ENCODE results near the gene TGFBR3. TPM values are rescaled to one million over a fixed set of nuclear protein-coding genes. Genes with fewer than 3 reads are reported as not detected.

Gene TGFBR3
- total and polyA plus RNA-seq, 2 of the 13 experiments (the other 11 are each of a cell fraction or from before 2014, with no cell fraction given) = 76.5 to 195 TPM

GRCh38 chr1:91736715-91737615 is 149.0 kb downstream of the TGFBR3 start (continued):
- TF ChIP-seq, protein P1, sequence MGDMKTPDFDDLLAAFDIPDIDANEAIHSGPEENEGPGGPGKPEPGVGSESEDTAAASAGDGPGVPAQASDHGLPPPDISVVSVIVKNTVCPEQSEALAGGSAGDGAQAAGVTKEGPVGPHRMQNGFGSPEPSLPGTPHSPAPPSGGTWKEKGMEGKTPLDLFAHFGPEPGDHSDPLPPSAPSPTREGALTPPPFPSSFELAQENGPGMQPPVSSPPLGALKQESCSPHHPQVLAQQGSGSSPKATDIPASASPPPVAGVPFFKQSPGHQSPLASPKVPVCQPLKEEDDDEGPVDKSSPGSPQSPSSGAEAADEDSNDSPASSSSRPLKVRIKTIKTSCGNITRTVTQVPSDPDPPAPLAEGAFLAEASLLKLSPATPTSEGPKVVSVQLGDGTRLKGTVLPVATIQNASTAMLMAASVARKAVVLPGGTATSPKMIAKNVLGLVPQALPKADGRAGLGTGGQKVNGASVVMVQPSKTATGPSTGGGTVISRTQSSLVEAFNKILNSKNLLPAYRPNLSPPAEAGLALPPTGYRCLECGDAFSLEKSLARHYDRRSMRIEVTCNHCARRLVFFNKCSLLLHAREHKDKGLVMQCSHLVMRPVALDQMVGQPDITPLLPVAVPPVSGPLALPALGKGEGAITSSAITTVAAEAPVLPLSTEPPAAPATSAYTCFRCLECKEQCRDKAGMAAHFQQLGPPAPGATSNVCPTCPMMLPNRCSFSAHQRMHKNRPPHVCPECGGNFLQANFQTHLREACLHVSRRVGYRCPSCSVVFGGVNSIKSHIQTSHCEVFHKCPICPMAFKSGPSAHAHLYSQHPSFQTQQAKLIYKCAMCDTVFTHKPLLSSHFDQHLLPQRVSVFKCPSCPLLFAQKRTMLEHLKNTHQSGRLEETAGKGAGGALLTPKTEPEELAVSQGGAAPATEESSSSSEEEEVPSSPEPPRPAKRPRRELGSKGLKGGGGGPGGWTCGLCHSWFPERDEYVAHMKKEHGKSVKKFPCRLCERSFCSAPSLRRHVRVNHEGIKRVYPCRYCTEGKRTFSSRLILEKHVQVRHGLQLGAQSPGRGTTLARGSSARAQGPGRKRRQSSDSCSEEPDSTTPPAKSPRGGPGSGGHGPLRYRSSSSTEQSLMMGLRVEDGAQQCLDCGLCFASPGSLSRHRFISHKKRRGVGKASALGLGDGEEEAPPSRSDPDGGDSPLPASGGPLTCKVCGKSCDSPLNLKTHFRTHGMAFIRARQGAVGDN (CRISPR knock-in tag; IDR thresholded peaks at IDR 0.05) = peak; percentile 17; the same call in 1 of the 2 replicates
- TF ChIP-seq NCOA2 (CRISPR knock-in tag; IDR thresholded peaks at IDR 0.05) = peak; percentile 46; the same call in 1 of the 2 replicates
- 0 out of 2 replicates have a peak, but pooled peaks have one; percentile 37 for TF ChIP-seq RXRB (CRISPR knock-in tag; IDR thresholded peaks at IDR 0.05; ENCODE audit: borderline replicate concordance)
- TF ChIP-seq ZNF225 (CRISPR knock-in tag; IDR thresholded peaks at IDR 0.05) = no peak
- TF ChIP-seq, protein P2, sequence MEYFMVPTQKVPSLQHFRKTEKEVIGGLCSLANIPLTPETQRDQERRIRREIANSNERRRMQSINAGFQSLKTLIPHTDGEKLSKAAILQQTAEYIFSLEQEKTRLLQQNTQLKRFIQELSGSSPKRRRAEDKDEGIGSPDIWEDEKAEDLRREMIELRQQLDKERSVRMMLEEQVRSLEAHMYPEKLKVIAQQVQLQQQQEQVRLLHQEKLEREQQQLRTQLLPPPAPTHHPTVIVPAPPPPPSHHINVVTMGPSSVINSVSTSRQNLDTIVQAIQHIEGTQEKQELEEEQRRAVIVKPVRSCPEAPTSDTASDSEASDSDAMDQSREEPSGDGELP (IDR thresholded peaks at IDR 0.05; ENCODE audit: borderline replicate concordance, low read depth) = peak; percentile 25; the same call in 1 of the 2 replicates
- no peak for TF ChIP-seq TEAD2 (CRISPR knock-in tag; IDR thresholded peaks at IDR 0.05)
- no peak for TF ChIP-seq ZNF564 (CRISPR knock-in tag; IDR thresholded peaks at IDR 0.05)
- TF ChIP-seq RARA (CRISPR knock-in tag; IDR thresholded peaks at IDR 0.05) = peak; percentile 29; the same call in 1 of the 2 replicates
- TF ChIP-seq ZBTB46 (CRISPR knock-in tag; IDR thresholded peaks at IDR 0.05; ENCODE audit: borderline replicate concordance) = no peak
- TF ChIP-seq, protein P3, sequence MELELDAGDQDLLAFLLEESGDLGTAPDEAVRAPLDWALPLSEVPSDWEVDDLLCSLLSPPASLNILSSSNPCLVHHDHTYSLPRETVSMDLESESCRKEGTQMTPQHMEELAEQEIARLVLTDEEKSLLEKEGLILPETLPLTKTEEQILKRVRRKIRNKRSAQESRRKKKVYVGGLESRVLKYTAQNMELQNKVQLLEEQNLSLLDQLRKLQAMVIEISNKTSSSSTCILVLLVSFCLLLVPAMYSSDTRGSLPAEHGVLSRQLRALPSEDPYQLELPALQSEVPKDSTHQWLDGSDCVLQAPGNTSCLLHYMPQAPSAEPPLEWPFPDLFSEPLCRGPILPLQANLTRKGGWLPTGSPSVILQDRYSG (CRISPR knock-in tag; IDR thresholded peaks at IDR 0.05) = no peak
- no peak for TF ChIP-seq ETS1 (CRISPR knock-in tag; IDR thresholded peaks at IDR 0.05)
- no peak for TF ChIP-seq ZKSCAN5 (CRISPR knock-in tag; IDR thresholded peaks at IDR 0.05)
- no peak for TF ChIP-seq E2F2 (CRISPR knock-in tag; IDR thresholded peaks at IDR 0.05; ENCODE audit: borderline replicate concordance)
- TF ChIP-seq ZNF781 (CRISPR knock-in tag; IDR thresholded peaks at IDR 0.05; ENCODE audit: borderline replicate concordance, not compliant biosample characterization) = no peak
